Adipocyte (in vitro differentiated cells): ENCODE data around the gene SEMA4D.

Experiments
- DNase-seq: peaks from one replicate; pipeline ENCODE4 v3.0.0-alpha.2; 2015; ENCODE audit warnings: low read depth
- H3K27me3 ChIP-seq: replicated peaks from 2 replicates; pipeline ENCODE4 v1.7.0; 2013; ENCODE audit warnings: mild to moderate bottlenecking, low read length, moderate library complexity; ENCODE audit not compliant: control insufficient read depth, insufficient read depth
- H3K36me3 ChIP-seq: 2 replicates; pipeline ENCODE4 v1.7.0; 2013; ENCODE audit warnings: low read length, mild to moderate bottlenecking, moderate library complexity; ENCODE audit not compliant: control insufficient read depth, insufficient read depth, severe bottlenecking
- H3K4me1 ChIP-seq: 2 replicates; pipeline ENCODE4 v1.7.0; 2013; ENCODE audit warnings: mild to moderate bottlenecking, low read length, moderate library complexity; ENCODE audit not compliant: control insufficient read depth, insufficient read depth
- H3K4me3 ChIP-seq: 2 replicates; pipeline ENCODE4 v1.7.0; 2013; ENCODE audit warnings: mild to moderate bottlenecking, low read length, moderate library complexity
- H3K9ac ChIP-seq: 2 replicates; pipeline ENCODE4 v1.7.0; 2013; ENCODE audit warnings: mild to moderate bottlenecking, low read length, moderate library complexity
- H3K9me3 ChIP-seq: 2 replicates; pipeline ENCODE4 v1.7.0; 2013; ENCODE audit warnings: mild to moderate bottlenecking, low read length, moderate library complexity; ENCODE audit not compliant: control insufficient read depth

The SEMA4D gene

DNA sequence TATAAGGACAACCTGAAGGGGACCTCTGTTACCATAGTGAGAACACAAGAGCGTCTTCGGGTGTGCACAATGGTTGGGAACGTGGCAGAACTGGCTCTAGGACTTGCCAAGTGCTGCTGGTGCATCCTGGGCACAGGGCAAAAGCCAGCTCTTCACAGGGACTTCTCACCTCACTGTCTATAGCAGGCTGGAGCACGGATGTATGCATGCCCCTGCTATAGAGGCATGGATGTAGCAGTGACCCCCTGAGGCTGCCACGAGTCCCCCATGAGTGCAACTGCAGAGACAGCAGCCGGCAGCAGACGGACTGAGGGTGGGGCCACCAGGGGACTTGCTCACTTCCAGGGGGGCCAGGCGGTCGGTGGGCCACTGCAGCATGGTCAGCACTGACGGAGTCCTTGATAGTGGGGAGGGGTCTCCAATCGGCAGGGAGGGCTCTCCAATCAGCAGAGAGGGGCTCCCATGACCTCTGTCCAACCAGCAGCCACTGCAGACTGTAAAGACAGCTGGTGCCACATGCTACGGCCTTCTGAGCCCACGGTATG, 64.9 kb downstream of the SEMA4D start:
- Histone ChIP-seq H3K36me3 (no peaks in the 10 kb centered on the region), H3K9me3 (no peaks in the 10 kb centered on the region), H3K4me3 (no peak overlapping the region), H3K9ac (no peak overlapping the region), H3K27me3 (peaks cover 11% of the 10 kb centered on the region), H3K4me1 (peaks cover 2% of the 10 kb centered on the region)
- DNase-seq, result no peak

DNA sequence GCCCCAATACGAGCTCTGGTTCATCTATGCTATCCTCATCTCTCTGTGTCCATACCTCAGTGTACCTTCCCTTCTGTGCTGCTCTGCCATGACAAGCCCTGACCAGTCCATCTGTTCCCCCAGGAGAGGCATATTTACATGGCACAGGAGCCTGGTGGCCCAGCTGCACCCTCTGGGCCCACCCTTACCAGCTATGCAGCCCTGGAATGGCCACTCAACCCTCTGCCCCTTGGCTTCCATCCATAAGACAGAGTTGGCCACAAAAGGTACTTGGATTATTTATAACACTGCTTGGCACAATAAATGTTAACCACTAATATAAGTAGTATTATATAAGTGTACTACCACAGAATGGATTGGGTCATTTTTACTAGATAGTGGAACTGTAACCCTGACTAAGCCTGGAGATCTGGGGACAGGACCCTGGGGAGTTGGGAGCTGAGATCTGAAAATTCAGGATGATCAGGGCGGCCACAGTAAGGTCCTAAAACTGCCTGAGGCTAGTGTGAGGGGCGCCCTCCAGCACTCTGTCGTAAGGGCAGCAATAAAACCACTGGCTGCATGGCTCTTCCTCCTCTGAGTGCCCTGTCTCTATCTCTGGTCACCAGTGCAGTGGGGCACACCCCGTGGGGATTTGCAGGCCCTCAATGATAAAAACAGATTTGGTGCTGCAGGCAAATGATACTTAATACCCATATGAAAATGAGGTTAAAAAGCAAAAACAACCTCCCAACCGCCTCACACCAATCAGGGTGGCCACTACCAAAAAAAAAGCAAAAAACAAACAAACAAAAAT, 65.8 kb downstream of the SEMA4D start:
- H3K9ac ChIP-seq, result no peak overlapping the region
- no peak overlapping the region for H3K4me3 ChIP-seq
- no peaks in the 10 kb centered on the region for H3K9me3 ChIP-seq
- H3K4me1 ChIP-seq, result peaks cover 2% of the 10 kb centered on the region
- H3K36me3 ChIP-seq, result no peaks in the 10 kb centered on the region
- H3K27me3 ChIP-seq, result peaks cover 8% of the 10 kb centered on the region
- no peak for DNase-seq

DNA sequence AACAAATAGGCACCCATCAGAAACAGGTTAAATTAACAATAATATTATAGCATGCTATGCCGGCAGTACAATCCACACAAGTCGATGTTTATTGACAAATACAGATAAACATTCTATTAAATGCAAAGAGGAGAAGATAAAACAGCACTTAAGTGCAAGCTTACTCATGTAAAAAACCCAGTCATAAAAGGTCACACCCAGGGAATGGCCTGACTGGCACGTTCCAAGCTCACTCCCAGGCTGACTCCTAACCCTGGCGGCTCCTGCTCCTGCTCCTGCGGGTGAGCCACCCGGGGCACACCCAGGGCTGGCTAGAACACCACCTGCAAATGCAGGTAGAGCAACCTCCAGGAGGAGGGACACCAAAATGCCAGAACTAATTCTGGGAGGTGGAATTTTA, 66.9 kb downstream of the SEMA4D start:
- Histone ChIP-seq H3K4me1 (peaks cover 2% of the 10 kb centered on the region), H3K9ac (no peak overlapping the region), H3K27me3 (peaks cover 3% of the 10 kb centered on the region), H3K9me3 (no peaks in the 10 kb centered on the region), H3K36me3 (no peaks in the 10 kb centered on the region), H3K4me3 (no peak overlapping the region)
- DNase-seq, result no peak

DNA sequence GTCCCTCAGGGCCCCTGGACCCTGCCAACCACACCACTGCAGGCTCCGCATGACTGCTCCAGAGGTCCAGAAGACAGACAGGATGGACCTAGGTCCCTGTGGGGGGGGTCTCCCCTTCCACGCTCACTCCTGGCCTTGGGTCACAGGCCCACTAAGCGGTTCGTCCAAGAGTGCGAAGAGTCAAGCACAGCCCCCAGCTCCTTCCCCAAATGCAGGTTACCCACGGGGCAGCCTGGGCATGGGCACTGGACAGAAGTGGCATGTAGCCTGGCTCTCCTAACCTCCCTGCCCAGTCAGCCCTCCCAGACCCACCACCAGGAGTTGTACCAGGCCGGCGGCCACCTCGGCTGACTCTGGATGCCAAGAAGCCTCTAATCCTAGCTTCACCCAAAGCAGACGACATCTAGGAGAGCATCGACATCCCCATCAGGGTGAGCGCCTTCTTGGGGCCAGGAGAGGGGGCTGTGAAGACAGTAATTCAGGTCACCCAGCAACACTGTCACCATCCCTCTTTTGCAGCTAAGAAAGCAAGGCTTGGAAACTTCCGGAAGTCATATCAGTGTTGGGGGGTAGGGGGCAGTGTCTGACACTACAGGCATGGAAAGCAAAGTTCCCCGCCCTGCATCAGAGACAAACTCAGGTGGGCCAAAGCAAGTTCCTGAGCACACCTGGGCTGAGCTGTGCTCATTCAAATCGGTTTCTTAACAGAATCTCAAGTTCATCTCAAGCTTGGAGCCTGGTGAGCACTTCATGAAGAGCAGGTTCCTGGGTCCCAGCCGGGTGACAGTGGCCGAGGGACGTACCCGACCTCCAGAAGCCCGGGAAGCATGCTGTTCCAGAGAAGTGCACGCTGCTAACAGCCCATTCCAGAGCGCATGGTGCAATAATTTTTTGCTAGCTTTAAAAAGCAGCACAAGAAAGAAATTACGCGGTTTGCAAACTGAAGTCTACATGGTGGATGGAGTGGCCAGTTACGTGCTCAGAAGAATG, 68.7 kb downstream of the SEMA4D start:
- Histone ChIP-seq H3K36me3 (no peaks in the 10 kb centered on the region), H3K4me3 (no peak overlapping the region), H3K4me1 (peaks cover 2% of the 10 kb centered on the region), H3K9me3 (no peaks in the 10 kb centered on the region), H3K9ac (no peak overlapping the region), H3K27me3 (no peaks in the 10 kb centered on the region)
- DNase-seq, result no peak

DNA sequence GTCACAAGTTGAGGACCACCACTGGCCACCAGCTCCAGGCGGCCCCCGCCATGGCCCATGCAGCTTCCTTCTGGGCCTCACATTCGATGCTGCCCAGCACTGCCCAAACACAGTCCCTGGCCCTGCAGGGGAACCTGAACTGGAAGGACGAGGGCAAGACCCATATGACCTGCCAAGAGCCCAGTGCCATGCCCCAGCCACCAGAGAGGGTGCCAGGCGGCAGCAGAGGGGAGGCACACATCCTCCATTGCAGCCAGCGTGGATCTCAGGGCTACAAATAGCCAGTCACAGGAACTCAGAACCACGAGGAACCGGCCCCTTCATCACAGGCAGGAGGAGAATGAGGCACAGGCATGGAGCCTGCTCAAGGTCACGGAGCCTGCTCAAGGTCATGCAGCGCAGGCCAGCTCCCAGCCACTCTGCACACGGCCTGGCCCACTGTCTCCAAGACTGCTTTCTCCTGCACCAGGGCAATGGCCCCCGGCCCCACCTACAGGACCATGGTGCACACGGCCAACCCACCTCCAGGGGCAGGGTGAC, 69.6 kb downstream of the SEMA4D start:
- Histone ChIP-seq H3K4me3 (no peak overlapping the region), H3K9me3 (no peaks in the 10 kb centered on the region), H3K36me3 (no peaks in the 10 kb centered on the region), H3K9ac (no peak overlapping the region), H3K4me1 (peaks cover 2% of the 10 kb centered on the region), H3K27me3 (no peaks in the 10 kb centered on the region)
- no peak for DNase-seq

DNA sequence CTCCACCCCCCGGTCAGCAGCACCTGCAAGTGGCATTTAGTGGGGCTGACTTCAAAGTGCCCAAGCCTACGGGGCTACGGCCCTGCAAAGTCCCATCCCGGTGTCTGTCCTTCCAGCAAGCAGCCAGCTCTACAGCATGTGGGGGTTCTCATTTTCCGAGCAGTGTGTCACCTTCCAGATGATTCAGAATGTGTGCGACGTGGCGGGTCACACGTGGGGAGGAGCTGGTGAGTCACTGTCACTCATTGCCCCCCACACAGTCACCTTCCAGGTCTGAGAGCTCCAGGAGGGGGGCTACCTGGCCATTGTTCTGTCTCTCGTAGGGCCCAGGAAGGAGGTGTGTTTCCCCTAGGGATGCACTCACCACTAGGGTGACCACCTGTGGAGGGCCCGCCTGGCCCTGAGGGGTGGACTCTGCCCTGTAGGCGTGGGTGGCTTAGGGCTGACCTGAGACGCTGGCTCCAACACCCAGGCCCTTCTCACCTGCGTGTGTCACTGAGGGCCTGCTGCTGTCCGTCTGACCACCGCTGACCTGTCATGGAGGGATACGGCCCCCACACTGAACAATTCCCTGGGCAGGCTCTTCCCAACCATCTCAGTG, 70.2 kb downstream of the SEMA4D start:
- DNase-seq, result no peak
- peaks cover 3% of the 10 kb centered on the region for H3K4me1 ChIP-seq
- H3K36me3 ChIP-seq, result no peaks in the 10 kb centered on the region

DNA sequence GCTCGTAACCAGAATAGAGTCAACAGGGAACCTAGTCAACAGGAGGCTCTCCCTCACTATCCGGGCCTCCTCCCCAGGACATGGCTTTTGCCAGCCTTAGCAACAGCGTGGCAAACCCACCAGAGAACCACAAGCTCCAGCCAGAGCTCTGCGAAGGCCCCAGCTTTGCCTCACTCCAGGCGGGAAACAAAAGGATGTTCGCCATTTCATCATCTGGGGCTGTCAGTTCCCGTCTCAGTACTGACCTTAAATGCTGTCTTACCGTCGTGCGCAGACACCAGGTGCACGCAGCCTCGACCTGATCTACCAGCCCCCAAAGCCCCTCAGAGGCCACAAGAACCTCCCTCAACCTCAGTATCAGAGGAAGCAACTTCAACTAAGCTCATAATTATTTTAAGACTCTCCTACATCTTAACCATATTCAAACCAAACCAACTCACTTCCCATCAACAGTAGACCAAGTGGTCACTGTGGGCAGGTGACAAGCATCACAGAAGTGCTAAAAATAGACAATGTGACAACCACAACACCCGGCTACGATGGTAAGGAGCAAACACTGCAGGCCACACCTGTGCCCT, 71.4 kb downstream of the SEMA4D start:
- H3K27me3 ChIP-seq, result no peaks in the 10 kb centered on the region
- DNase-seq, result no peak
- H3K36me3 ChIP-seq, result no peaks in the 10 kb centered on the region
- no peak overlapping the region for H3K4me3 ChIP-seq
- no peak overlapping the region for H3K9ac ChIP-seq
- no peaks in the 10 kb centered on the region for H3K9me3 ChIP-seq
- peaks cover 15% of the 10 kb centered on the region for H3K4me1 ChIP-seq

More for the DNA sequence above, 70.2 kb downstream of the SEMA4D start:
- Histone ChIP-seq H3K9ac (no peak overlapping the region), H3K4me3 (no peak overlapping the region), H3K27me3 (no peaks in the 10 kb centered on the region), H3K9me3 (no peaks in the 10 kb centered on the region)

DNA sequence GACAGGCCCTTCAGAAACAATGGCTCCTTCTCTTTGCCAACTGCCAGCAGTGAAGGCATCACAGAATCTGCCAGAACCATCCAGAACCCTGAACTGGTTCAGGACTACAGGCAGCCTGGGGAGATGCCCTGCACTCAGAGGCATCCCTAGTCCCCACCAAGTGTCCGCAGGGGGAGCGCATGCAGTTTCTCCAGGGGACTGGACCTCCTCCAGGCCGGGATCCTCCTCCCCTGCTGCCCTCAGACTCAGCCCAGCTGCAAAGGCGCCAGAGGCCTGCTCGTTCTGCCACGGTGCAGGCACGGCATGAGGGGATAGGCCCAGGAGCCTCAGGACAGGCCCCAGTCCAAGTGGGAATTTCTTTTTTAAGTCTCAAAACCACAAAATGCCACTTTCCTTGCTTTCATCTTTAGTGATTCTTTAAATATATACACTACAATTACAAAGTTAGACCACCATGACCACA, 72.0 kb downstream of the SEMA4D start:
- Histone ChIP-seq H3K36me3 (no peaks in the 10 kb centered on the region), H3K4me1 (peaks cover 13% of the 10 kb centered on the region), H3K9me3 (no peaks in the 10 kb centered on the region), H3K9ac (no peak overlapping the region), H3K4me3 (no peak overlapping the region), H3K27me3 (no peaks in the 10 kb centered on the region)
- DNase-seq, result no peak

DNA sequence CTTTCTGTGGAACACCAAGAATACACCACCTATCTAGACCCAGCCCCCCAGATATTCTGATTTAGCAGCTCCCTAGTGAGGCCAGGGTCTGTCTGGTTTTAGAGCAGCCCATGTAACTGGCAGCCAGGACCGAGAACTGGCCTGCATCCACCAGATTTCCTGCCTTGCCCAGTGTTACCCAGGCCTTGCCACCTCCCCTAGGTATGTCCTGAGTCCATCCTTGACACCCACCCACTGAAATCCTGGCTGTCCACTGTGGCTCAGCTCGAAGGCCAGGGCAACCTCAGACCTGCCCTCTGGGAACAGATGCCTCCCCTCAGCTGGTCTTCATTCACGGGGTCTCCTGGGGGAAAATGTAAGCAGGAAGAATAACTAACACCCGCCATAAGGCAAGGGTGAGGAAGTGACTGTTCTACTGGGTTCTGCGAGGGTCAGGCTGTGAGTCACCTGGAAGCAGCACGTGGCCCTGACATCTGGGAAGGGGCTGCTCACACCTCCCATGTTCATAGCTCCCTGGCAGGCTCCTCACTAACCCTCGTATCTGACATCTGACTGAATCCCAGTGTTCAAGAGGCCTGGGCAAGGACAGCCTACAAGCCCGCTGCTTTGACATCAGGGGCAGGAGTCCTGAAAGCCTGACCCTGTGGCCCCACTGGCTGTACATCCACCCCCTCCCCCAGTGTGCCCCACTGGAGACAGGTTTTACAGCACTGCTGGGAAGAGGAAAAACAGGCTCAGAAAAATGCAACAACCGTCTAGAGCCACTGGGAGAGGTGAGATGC, 72.7 kb downstream of the SEMA4D start:
- no peaks in the 10 kb centered on the region for H3K27me3 ChIP-seq
- DNase-seq, result no peak

More for the DNA sequence above, 72.7 kb downstream of the SEMA4D start:
- Histone ChIP-seq H3K4me1 (peaks cover 13% of the 10 kb centered on the region), H3K36me3 (no peaks in the 10 kb centered on the region), H3K4me3 (no peak overlapping the region), H3K9ac (no peak overlapping the region), H3K9me3 (no peaks in the 10 kb centered on the region)
